ENCODE data around the gene BOLA2B. TPM values are rescaled to one million over a fixed set of nuclear protein-coding genes. Genes with fewer than 3 reads are reported as not detected.

The BOLA2B gene
- polyA plus RNA-seq, 4 donors, result 55.8 to 614 (median 378) TPM

DNA sequence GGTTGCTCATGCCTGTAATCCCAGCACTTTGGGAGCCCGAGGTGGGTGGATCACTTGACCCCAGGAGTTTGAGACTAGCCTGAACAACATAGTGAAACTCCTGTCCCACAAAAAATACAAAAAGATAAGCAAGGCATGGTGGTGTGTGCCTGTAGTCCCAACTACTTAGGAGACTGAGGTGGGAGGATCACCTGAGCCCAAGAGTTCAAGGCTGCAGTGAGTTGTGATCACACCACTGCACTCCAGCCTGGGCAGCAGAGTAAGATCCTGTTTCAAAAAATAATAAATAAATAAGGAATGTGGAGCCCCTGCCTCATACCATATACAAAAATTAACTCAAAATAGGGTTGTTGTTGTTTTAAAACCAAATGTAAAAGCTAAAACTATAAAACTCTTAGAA is 36.3 kb downstream of the BOLA2B start:
- 48 to 71% (median 53%) methylated on average over 1 of the region's 1 CpG for WGBS, 3 donors
- FAIRE-seq (no peak), DNase-seq (no peak)
- H3K4me1 ChIP-seq (ENCODE audit: control insufficient read depth in 3 of 3, insufficient read depth in 2 of 3, low read depth in 1 of 3, low read length in 2 of 3), result no peaks in the 10 kb centered on the region
- H3K4me3 ChIP-seq (ENCODE audit: low read depth in 1 of 3, low read length in 3 of 3), result no peak overlapping the region
- H3K27me3 ChIP-seq (ENCODE audit: control insufficient read depth in 3 of 3, insufficient read depth in 3 of 3, low read length in 3 of 3), result no peaks in the 10 kb centered on the region
- H3K27ac ChIP-seq (ENCODE audit: low read depth in 1 of 3, low read length in 2 of 3), result no peak overlapping the region
- no peaks in the 10 kb centered on the region for H3K36me3 ChIP-seq (ENCODE audit: control insufficient read depth in 3 of 3, insufficient read depth in 2 of 3, low read depth in 1 of 3, low read length in 3 of 3)
- no peaks in the 10 kb centered on the region for H3K9me3 ChIP-seq (ENCODE audit: control insufficient read depth in 2 of 2, insufficient read depth in 1 of 2, low read depth in 1 of 2, low read length in 1 of 2)

GRCh38 chr16:30155188-30155587 is 38.3 kb downstream of the BOLA2B start:
- H3K9me3 ChIP-seq (ENCODE audit: control insufficient read depth in 2 of 2, insufficient read depth in 1 of 2, low read depth in 1 of 2, low read length in 1 of 2), result no peaks in the 10 kb centered on the region
- no peak overlapping the region for H3K27ac ChIP-seq (ENCODE audit: low read depth in 1 of 3, low read length in 2 of 3)
- H3K36me3 ChIP-seq (ENCODE audit: control insufficient read depth in 3 of 3, insufficient read depth in 2 of 3, low read depth in 1 of 3, low read length in 3 of 3), result no peaks in the 10 kb centered on the region
- no peaks in the 10 kb centered on the region for H3K27me3 ChIP-seq (ENCODE audit: control insufficient read depth in 3 of 3, insufficient read depth in 3 of 3, low read length in 3 of 3)
- no peak for FAIRE-seq
- H3K4me1 ChIP-seq (ENCODE audit: control insufficient read depth in 3 of 3, insufficient read depth in 2 of 3, low read depth in 1 of 3, low read length in 2 of 3), result no peaks in the 10 kb centered on the region
- no peak overlapping the region for H3K4me3 ChIP-seq (ENCODE audit: low read depth in 1 of 3, low read length in 3 of 3)
- DNase-seq, result no peak
- 97 to 98% (median 97%) methylated on average over 5 of the region's 5 CpGs for WGBS, 3 donors

DNA sequence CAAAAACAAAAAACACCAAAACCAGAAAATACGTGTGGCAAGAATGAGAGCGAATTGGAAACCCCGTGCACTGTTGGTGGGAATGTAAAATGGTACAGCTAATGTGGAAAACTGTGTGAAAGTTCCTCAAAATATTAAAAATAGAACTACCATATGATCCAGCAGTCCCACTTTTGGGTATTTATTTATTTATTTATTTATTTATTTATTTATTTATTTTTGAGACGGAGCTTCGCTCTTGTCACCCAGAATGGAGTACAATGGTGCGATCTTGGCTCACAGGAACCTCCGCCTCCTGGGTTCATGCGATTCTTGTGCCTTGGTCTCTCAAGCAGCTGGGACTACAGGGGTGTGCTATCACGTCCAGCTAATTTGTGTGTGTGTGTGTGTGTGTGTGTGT is 40.9 kb downstream of the BOLA2B start:
- Histone ChIP-seq H3K36me3 (ENCODE audit: control insufficient read depth in 3 of 3, insufficient read depth in 2 of 3, low read depth in 1 of 3, low read length in 3 of 3) (no peaks in the 10 kb centered on the region), H3K9me3 (ENCODE audit: control insufficient read depth in 2 of 2, insufficient read depth in 1 of 2, low read depth in 1 of 2, low read length in 1 of 2) (peaks cover 0 to 9% of the 10 kb centered on the region in 2 donors), H3K4me3 (ENCODE audit: low read depth in 1 of 3, low read length in 3 of 3) (no peak overlapping the region), H3K4me1 (ENCODE audit: control insufficient read depth in 3 of 3, insufficient read depth in 2 of 3, low read depth in 1 of 3, low read length in 2 of 3) (no peaks in the 10 kb centered on the region), H3K27ac (ENCODE audit: low read depth in 1 of 3, low read length in 2 of 3) (no peak overlapping the region), H3K27me3 (ENCODE audit: control insufficient read depth in 3 of 3, insufficient read depth in 3 of 3, low read length in 3 of 3) (no peaks in the 10 kb centered on the region)
- WGBS, 3 donors, result 96 to 99% (median 96%) methylated on average over 9 of the region's 9 CpGs
- no peak for FAIRE-seq
- no peak for DNase-seq

DNA sequence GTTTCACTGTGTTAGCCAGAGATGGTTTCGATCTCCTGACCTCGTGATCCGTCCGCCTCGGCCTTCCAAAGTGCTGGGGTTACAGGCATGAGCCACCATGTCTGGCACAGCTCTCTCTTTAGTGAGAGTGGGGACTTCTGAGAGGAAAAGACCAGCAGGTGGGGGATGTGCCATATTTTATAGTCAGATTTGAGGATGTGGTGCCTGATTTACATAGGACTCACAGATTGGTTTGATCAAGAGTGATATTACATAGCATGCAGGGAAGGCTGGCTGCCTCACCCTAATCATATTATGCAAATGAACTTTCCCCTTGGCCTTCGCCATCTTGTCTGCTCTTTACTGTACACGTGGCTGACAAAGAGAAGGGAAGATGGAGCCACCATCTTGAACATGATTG is 42.4 kb downstream of the BOLA2B start:
- Histone ChIP-seq H3K27me3 (ENCODE audit: control insufficient read depth in 3 of 3, insufficient read depth in 3 of 3, low read length in 3 of 3) (no peaks in the 10 kb centered on the region), H3K9me3 (ENCODE audit: control insufficient read depth in 2 of 2, insufficient read depth in 1 of 2, low read depth in 1 of 2, low read length in 1 of 2) (peaks cover 0 to 9% of the 10 kb centered on the region in 2 donors), H3K36me3 (ENCODE audit: control insufficient read depth in 3 of 3, insufficient read depth in 2 of 3, low read depth in 1 of 3, low read length in 3 of 3) (no peaks in the 10 kb centered on the region), H3K4me3 (ENCODE audit: low read depth in 1 of 3, low read length in 3 of 3) (no peak overlapping the region), H3K27ac (ENCODE audit: low read depth in 1 of 3, low read length in 2 of 3) (no peak overlapping the region), H3K4me1 (ENCODE audit: control insufficient read depth in 3 of 3, insufficient read depth in 2 of 3, low read depth in 1 of 3, low read length in 2 of 3) (no peaks in the 10 kb centered on the region)
- WGBS, 3 donors, result 84 to 95% (median 89%) methylated on average over 7 of the region's 7 CpGs
- DNase-seq (no peak), FAIRE-seq (no peak)

GRCh38 chr16:30149250-30149930 is 44.1 kb downstream of the BOLA2B start:
- no peak for DNase-seq
- 89 to 93% (median 92%) methylated on average over 5 of the region's 5 CpGs for WGBS, 3 donors

GRCh38 chr16:30147843-30148510 is 45.5 kb downstream of the BOLA2B start:
- Histone ChIP-seq H3K4me3 (ENCODE audit: low read depth in 1 of 3, low read length in 3 of 3) (no peak overlapping the region), H3K4me1 (ENCODE audit: control insufficient read depth in 3 of 3, insufficient read depth in 2 of 3, low read depth in 1 of 3, low read length in 2 of 3) (no peaks in the 10 kb centered on the region), H3K9me3 (ENCODE audit: control insufficient read depth in 2 of 2, insufficient read depth in 1 of 2, low read depth in 1 of 2, low read length in 1 of 2) (peaks cover 0 to 9% of the 10 kb centered on the region in 2 donors), H3K27me3 (ENCODE audit: control insufficient read depth in 3 of 3, insufficient read depth in 3 of 3, low read length in 3 of 3) (no peaks in the 10 kb centered on the region), H3K27ac (ENCODE audit: low read depth in 1 of 3, low read length in 2 of 3) (no peak overlapping the region), H3K36me3 (ENCODE audit: control insufficient read depth in 3 of 3, insufficient read depth in 2 of 3, low read depth in 1 of 3, low read length in 3 of 3) (no peaks in the 10 kb centered on the region)
- 81 to 88% (median 87%) methylated on average over 3 of the region's 3 CpGs for WGBS, 3 donors
- FAIRE-seq (no peak), DNase-seq (no peak)

More at GRCh38 chr16:30149250-30149930, 44.1 kb downstream of the BOLA2B start:
- Histone ChIP-seq H3K36me3 (ENCODE audit: control insufficient read depth in 3 of 3, insufficient read depth in 2 of 3, low read depth in 1 of 3, low read length in 3 of 3) (no peaks in the 10 kb centered on the region), H3K9me3 (ENCODE audit: control insufficient read depth in 2 of 2, insufficient read depth in 1 of 2, low read depth in 1 of 2, low read length in 1 of 2) (peaks cover 0 to 9% of the 10 kb centered on the region in 2 donors), H3K27ac (ENCODE audit: low read depth in 1 of 3, low read length in 2 of 3) (no peak overlapping the region), H3K4me1 (ENCODE audit: control insufficient read depth in 3 of 3, insufficient read depth in 2 of 3, low read depth in 1 of 3, low read length in 2 of 3) (no peaks in the 10 kb centered on the region), H3K4me3 (ENCODE audit: low read depth in 1 of 3, low read length in 3 of 3) (no peak overlapping the region), H3K27me3 (ENCODE audit: control insufficient read depth in 3 of 3, insufficient read depth in 3 of 3, low read length in 3 of 3) (no peaks in the 10 kb centered on the region)
- FAIRE-seq, result no peak

- Histone ChIP-seq H3K9me3 (ENCODE audit: control insufficient read depth in 2 of 2, insufficient read depth in 1 of 2, low read depth in 1 of 2, low read length in 1 of 2) (peaks cover 0 to 9% of the 10 kb centered on the region in 2 donors), H3K36me3 (ENCODE audit: control insufficient read depth in 3 of 3, insufficient read depth in 2 of 3, low read depth in 1 of 3, low read length in 3 of 3) (no peaks in the 10 kb centered on the region), H3K27me3 (ENCODE audit: control insufficient read depth in 3 of 3, insufficient read depth in 3 of 3, low read length in 3 of 3) (no peaks in the 10 kb centered on the region), H3K27ac (ENCODE audit: low read depth in 1 of 3, low read length in 2 of 3) (no peak overlapping the region), H3K4me3 (ENCODE audit: low read depth in 1 of 3, low read length in 3 of 3) (no peak overlapping the region), H3K4me1 (ENCODE audit: control insufficient read depth in 3 of 3, insufficient read depth in 2 of 3, low read depth in 1 of 3, low read length in 2 of 3) (no peaks in the 10 kb centered on the region)
- no peak for DNase-seq
- WGBS, 3 donors, result 32 to 53% (median 48%) methylated on average over 1 of the region's 1 CpG
- FAIRE-seq, result no peak
These were observed 47.8 kb downstream of the BOLA2B start for GRCh38 chr16:30145657-30146056.

DNA sequence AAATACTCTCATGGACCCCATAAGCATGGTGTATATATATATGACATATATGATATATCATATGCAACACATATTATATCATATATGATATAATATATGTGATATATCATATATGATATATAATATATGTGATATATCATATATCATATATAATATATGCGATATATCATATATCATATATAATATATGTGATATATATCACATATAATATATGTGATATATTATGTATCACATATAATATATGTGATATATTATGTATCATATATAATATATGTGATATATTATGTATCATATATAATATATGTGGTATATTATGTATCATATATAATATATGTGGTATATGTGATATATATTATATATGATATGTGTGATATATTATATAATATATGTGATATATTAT is 48.5 kb downstream of the BOLA2B start:
- DNase-seq (no peak), FAIRE-seq (peak; percentile 72)
- Histone ChIP-seq H3K27me3 (ENCODE audit: control insufficient read depth in 3 of 3, insufficient read depth in 3 of 3, low read length in 3 of 3) (no peaks in the 10 kb centered on the region), H3K36me3 (ENCODE audit: control insufficient read depth in 3 of 3, insufficient read depth in 2 of 3, low read depth in 1 of 3, low read length in 3 of 3) (no peaks in the 10 kb centered on the region), H3K4me1 (ENCODE audit: control insufficient read depth in 3 of 3, insufficient read depth in 2 of 3, low read depth in 1 of 3, low read length in 2 of 3) (peaks cover 0 to 2% (median 0%) of the 10 kb centered on the region in 3 donors), H3K27ac (ENCODE audit: low read depth in 1 of 3, low read length in 2 of 3) (no peak overlapping the region), H3K4me3 (ENCODE audit: low read depth in 1 of 3, low read length in 3 of 3) (no peak overlapping the region), H3K9me3 (ENCODE audit: control insufficient read depth in 2 of 2, insufficient read depth in 1 of 2, low read depth in 1 of 2, low read length in 1 of 2) (peaks cover 0 to 8% of the 10 kb centered on the region in 2 donors)
- WGBS, 3 donors, result 38 to 97% (median 67%) methylated on average over 1 of the region's 1 CpG
